Epithelial cell of prostate (primary cell): ENCODE results near the gene GSC.

ENCODE experiments used
- DNase-seq: peaks from one replicate; pipeline ENCODE4 v3.0.0-alpha.2; 2011; ENCODE audit warnings: low read depth, low spot score
- H3K27ac ChIP-seq: fragments of 450-650 bp; 2 replicates; pipeline ENCODE4 v1.5.1; 2017; ENCODE audit warnings: mild to moderate bottlenecking

Gene GSC

GRCh38 chr14:94773061-94773648 lies 3.2 kb upstream of the GSC start:
- no peak overlapping the region for H3K27ac ChIP-seq
- no peak for DNase-seq

GRCh38 chr14:94772548-94772947 lies 2.6 kb upstream of the GSC start:
- no peak overlapping the region for H3K27ac ChIP-seq
- DNase-seq = no peak

- no peak for DNase-seq
- no peak overlapping the region for H3K27ac ChIP-seq
These were observed 2.1 kb upstream of the GSC start for GRCh38 chr14:94771906-94772490.

GRCh38 chr14:94771158-94771905 lies 1.4 kb upstream of the GSC start:
- no peak for DNase-seq

GRCh38 chr14:94770815-94771157 lies 873 bp upstream of the GSC start:
- H3K27ac ChIP-seq = no peak overlapping the region
- no peak for DNase-seq

More at GRCh38 chr14:94771158-94771905, 1.4 kb upstream of the GSC start:
- no peak overlapping the region for H3K27ac ChIP-seq

- DNase-seq = no peak
- H3K27ac ChIP-seq = no peak overlapping the region
These were observed 387 bp upstream of the GSC start for GRCh38 chr14:94770251-94770749.

- no peak overlapping the region for H3K27ac ChIP-seq
- no peak for DNase-seq
These were observed 1.2 kb downstream of the GSC start for GRCh38 chr14:94768521-94769390.

GRCh38 chr14:94768141-94768520 lies 1.8 kb downstream of the GSC start:
- H3K27ac ChIP-seq = no peak overlapping the region
- no peak for DNase-seq

GRCh38 chr14:94767321-94767878 lies 2.5 kb downstream of the GSC start:
- no peak for DNase-seq

GRCh38 chr14:94764573-94764972 lies 5.3 kb downstream of the GSC start:
- H3K27ac ChIP-seq = no peak overlapping the region

More at GRCh38 chr14:94767321-94767878, 2.5 kb downstream of the GSC start:
- no peak overlapping the region for H3K27ac ChIP-seq

GRCh38 chr14:94762431-94762830 lies 7.5 kb downstream of the GSC start:
- H3K27ac ChIP-seq = no peak overlapping the region
- DNase-seq = no peak

More at GRCh38 chr14:94764573-94764972, 5.3 kb downstream of the GSC start:
- no peak for DNase-seq

GRCh38 chr14:94761997-94762377 lies 7.9 kb downstream of the GSC start:
- no peak for DNase-seq
- H3K27ac ChIP-seq = no peak overlapping the region

- no peak overlapping the region for H3K27ac ChIP-seq
- no peak for DNase-seq
These were observed 8.4 kb downstream of the GSC start for GRCh38 chr14:94761348-94761996.

- no peak for DNase-seq
- H3K27ac ChIP-seq = no peak overlapping the region
These were observed 13.5 kb downstream of the GSC start for GRCh38 chr14:94756310-94756882.

GRCh38 chr14:94754391-94754942 lies 15.4 kb downstream of the GSC start:
- no peak overlapping the region for H3K27ac ChIP-seq
- DNase-seq = no peak

- H3K27ac ChIP-seq = no peak overlapping the region
- DNase-seq = no peak
These were observed 17.1 kb downstream of the GSC start for GRCh38 chr14:94752591-94753436.

- DNase-seq = no peak
- H3K27ac ChIP-seq = no peak overlapping the region
These were observed 18.0 kb downstream of the GSC start for GRCh38 chr14:94751956-94752355.

- DNase-seq = no peak
- H3K27ac ChIP-seq = no peak overlapping the region
These were observed 18.6 kb downstream of the GSC start for GRCh38 chr14:94751321-94751720.
